OCI-LY7 (cell line): ENCODE data around the gene XKR7.

Experiments used
- EZH2phosphoT487 ChIP-seq: fragments of 200-600 bp; sonication (generic); IDR thresholded peaks from 2 replicates; pipeline ENCODE4 v1.6.1; 2018; ENCODE audit warnings: low read depth, borderline replicate concordance, mild to moderate bottlenecking, mixed run types, antibody characterized with exemption, low read length, moderate library complexity, mixed read lengths
- TF ChIP-seq, protein P1 (sequence below): fragments of 200-600 bp; sonication (generic); conservative IDR thresholded peaks from 2 replicates; pipeline ENCODE4 v1.5.1; 2014; ENCODE audit warnings: mild to moderate bottlenecking, antibody characterized with exemption, low read length, moderate library complexity, mixed read lengths

DNA sequence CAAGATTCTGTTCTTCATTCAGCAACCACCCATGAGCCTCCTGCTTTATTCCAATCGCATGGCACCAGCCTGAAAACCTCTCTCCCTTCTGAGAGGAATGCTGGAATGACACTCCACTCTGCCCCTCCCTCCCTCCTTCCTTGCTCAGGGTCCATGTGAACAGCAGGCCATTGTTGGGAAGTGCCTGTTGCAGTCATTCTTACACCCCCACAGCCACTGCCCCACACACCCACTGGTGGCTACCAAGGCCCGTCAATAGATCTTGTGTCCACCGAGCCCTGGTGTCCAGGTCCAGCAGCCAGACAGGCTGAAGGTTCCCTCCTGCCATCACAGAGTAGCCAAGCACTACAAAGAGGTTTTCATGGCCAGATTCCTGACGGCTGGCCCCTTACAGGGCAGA, 22.6 kb upstream of the XKR7 start:
- TF ChIP-seq, protein P1, sequence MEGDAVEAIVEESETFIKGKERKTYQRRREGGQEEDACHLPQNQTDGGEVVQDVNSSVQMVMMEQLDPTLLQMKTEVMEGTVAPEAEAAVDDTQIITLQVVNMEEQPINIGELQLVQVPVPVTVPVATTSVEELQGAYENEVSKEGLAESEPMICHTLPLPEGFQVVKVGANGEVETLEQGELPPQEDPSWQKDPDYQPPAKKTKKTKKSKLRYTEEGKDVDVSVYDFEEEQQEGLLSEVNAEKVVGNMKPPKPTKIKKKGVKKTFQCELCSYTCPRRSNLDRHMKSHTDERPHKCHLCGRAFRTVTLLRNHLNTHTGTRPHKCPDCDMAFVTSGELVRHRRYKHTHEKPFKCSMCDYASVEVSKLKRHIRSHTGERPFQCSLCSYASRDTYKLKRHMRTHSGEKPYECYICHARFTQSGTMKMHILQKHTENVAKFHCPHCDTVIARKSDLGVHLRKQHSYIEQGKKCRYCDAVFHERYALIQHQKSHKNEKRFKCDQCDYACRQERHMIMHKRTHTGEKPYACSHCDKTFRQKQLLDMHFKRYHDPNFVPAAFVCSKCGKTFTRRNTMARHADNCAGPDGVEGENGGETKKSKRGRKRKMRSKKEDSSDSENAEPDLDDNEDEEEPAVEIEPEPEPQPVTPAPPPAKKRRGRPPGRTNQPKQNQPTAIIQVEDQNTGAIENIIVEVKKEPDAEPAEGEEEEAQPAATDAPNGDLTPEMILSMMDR = no peak
- TF ChIP-seq EZH2phosphoT487 = no peak
